Osteoblast (primary cell): Measurements from ENCODE around the gene ANO10. TPM values are rescaled to one million over a fixed set of nuclear protein-coding genes. Genes with fewer than 3 reads are reported as not detected.

Source experiments
- DNase-seq: peaks from one replicate; pipeline ENCODE4 v3.0.0; 2011; ENCODE audit warnings: low spot score, mixed read lengths; ENCODE audit not compliant: insufficient read length; ENCODE audit errors: missing footprints
- H2AFZ ChIP-seq: 2 replicates; pipeline ENCODE4 v1.6.0; 2011; ENCODE audit warnings: mild to moderate bottlenecking, low read length
- H3K27ac ChIP-seq: 2 replicates; pipeline ENCODE4 v1.5.1; 2011; ENCODE audit warnings: mild to moderate bottlenecking, low read depth, low read length, moderate library complexity
- H3K27me3 ChIP-seq: 2 replicates; pipeline ENCODE4 v1.6.0; 2012; ENCODE audit warnings: mild to moderate bottlenecking, control low read depth, inconsistent platforms, low read length, moderate library complexity; ENCODE audit not compliant: insufficient read depth
- H3K36me3 ChIP-seq: 2 replicates; pipeline ENCODE4 v1.5.1; 2011; ENCODE audit warnings: mild to moderate bottlenecking, low read length, control low read depth, moderate library complexity; ENCODE audit not compliant: insufficient read depth
- H3K4me1 ChIP-seq: 2 replicates; pipeline ENCODE4 v1.5.1; 2011; ENCODE audit warnings: mild to moderate bottlenecking, low read length, control low read depth, moderate library complexity; ENCODE audit not compliant: insufficient read depth
- H3K4me2 ChIP-seq: 2 replicates; pipeline ENCODE4 v1.6.0; 2011; ENCODE audit warnings: mild to moderate bottlenecking, low read length; ENCODE audit not compliant: insufficient read depth
- H3K4me3 ChIP-seq: fragments of 200-600 bp; sonication (generic); 3 replicates; pipeline ENCODE4 v1.5.1; 2012; ENCODE audit warnings: mild to moderate bottlenecking, low read length, inconsistent platforms; ENCODE audit not compliant: insufficient read depth
- H3K79me2 ChIP-seq: 2 replicates; pipeline ENCODE4 v1.6.0; 2012; ENCODE audit warnings: mild to moderate bottlenecking, low read length, control low read depth, inconsistent platforms; ENCODE audit not compliant: insufficient read depth
- H3K9me3 ChIP-seq: 2 replicates; pipeline ENCODE4 v1.5.1; 2011; ENCODE audit warnings: low read depth, low read length, control low read depth
- H4K20me1 ChIP-seq: 2 replicates; pipeline ENCODE4 v1.6.0; 2012; ENCODE audit warnings: mild to moderate bottlenecking, low read length, control low read depth; ENCODE audit not compliant: insufficient read depth
- total RNA-seq: library from RNA; depleted of rRNA; stranded (reverse); fragments of >200 nt; gene quantifications from 2 replicates; pipeline ENCODE4 v1.2.3, GENCODE V29; 2012
- TF ChIP-seq, protein P1 (sequence below): IDR thresholded peaks from 2 replicates; pipeline ENCODE4 v1.5.1; 2011; ENCODE audit warnings: mild to moderate bottlenecking, low read depth, low read length, moderate library complexity; ENCODE audit errors: extremely low read depth

Gene ANO10
- total RNA-seq, 1 donor = 55.7 TPM

GRCh38 chr3:43373560-43373928 is 248.3 kb downstream of the ANO10 start:
- peak; percentile 92 for DNase-seq
- Histone ChIP-seq H3K4me2 (no peak overlapping the region), H3K27ac (no peak overlapping the region), H2AFZ (no peak overlapping the region), H3K27me3 (no peaks in the 10 kb centered on the region), H3K4me3 (no peak overlapping the region), H3K79me2 (no peaks in the 10 kb centered on the region), H3K9me3 (no peaks in the 10 kb centered on the region), H3K36me3 (no peaks in the 10 kb centered on the region), H3K4me1 (peaks cover 16% of the 10 kb centered on the region), H4K20me1 (peaks cover 7% of the 10 kb centered on the region)
- TF ChIP-seq, protein P1, sequence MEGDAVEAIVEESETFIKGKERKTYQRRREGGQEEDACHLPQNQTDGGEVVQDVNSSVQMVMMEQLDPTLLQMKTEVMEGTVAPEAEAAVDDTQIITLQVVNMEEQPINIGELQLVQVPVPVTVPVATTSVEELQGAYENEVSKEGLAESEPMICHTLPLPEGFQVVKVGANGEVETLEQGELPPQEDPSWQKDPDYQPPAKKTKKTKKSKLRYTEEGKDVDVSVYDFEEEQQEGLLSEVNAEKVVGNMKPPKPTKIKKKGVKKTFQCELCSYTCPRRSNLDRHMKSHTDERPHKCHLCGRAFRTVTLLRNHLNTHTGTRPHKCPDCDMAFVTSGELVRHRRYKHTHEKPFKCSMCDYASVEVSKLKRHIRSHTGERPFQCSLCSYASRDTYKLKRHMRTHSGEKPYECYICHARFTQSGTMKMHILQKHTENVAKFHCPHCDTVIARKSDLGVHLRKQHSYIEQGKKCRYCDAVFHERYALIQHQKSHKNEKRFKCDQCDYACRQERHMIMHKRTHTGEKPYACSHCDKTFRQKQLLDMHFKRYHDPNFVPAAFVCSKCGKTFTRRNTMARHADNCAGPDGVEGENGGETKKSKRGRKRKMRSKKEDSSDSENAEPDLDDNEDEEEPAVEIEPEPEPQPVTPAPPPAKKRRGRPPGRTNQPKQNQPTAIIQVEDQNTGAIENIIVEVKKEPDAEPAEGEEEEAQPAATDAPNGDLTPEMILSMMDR = no peak

GRCh38 chr3:43372809-43373559 is 248.8 kb downstream of the ANO10 start:
- no peak overlapping the region for H3K4me2 ChIP-seq
- no peak overlapping the region for H3K4me3 ChIP-seq
- H3K79me2 ChIP-seq = no peaks in the 10 kb centered on the region
- H3K36me3 ChIP-seq = no peaks in the 10 kb centered on the region
- no peaks in the 10 kb centered on the region for H3K9me3 ChIP-seq
- no peak overlapping the region for H2AFZ ChIP-seq
- no peak overlapping the region for H3K27ac ChIP-seq
- peaks cover 10% of the 10 kb centered on the region for H3K4me1 ChIP-seq
- H3K27me3 ChIP-seq = no peaks in the 10 kb centered on the region
- TF ChIP-seq, protein P1 = no peak
- H4K20me1 ChIP-seq = peaks cover 4% of the 10 kb centered on the region
- DNase-seq = peak; percentile 82

DNA sequence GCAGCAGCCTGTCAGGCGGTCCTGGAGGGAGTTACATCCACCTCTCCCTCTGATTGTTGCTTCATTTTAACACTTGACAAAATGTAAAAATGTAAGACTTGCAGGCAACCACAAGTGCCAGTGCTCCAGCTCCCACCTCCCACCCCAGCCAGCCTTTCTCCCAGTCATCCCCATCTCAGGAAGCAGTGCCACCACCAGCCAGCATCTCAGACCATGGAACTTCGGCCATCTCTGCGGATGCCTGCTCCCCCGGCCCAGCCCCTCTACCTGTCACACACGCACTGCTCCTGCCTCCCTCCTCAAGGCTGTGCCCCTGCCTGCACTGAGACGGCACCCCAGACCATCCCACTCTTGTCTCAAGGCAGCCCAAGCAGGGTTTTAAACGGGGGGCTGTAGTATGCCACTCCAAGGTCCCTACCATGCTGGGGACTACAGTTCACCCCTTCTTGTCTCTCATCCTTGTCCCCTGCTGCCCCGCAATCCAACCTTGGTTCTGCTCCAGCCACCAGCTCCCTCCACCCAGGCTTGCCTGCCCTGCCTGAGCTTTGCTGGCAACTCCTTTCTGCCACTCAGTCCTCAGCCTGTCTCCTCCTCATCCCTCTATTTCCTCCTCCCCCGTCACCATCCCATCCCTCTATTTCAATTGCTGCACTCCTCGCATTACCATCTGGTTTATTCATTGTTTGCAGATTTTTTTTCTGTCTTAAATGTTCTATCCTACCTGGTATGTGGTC is 249.6 kb downstream of the ANO10 start:
- H3K4me2 ChIP-seq = no peak overlapping the region
- peaks cover 7% of the 10 kb centered on the region for H3K4me1 ChIP-seq
- H3K9me3 ChIP-seq = no peaks in the 10 kb centered on the region
- H3K27ac ChIP-seq = no peak overlapping the region
- no peaks in the 10 kb centered on the region for H3K36me3 ChIP-seq
- no peak for DNase-seq
- no peaks in the 10 kb centered on the region for H3K79me2 ChIP-seq
- H4K20me1 ChIP-seq = peaks cover 2% of the 10 kb centered on the region
- H3K4me3 ChIP-seq = no peak overlapping the region
- TF ChIP-seq, protein P1 = no peak
- H2AFZ ChIP-seq = no peak overlapping the region
- H3K27me3 ChIP-seq = no peaks in the 10 kb centered on the region

DNA sequence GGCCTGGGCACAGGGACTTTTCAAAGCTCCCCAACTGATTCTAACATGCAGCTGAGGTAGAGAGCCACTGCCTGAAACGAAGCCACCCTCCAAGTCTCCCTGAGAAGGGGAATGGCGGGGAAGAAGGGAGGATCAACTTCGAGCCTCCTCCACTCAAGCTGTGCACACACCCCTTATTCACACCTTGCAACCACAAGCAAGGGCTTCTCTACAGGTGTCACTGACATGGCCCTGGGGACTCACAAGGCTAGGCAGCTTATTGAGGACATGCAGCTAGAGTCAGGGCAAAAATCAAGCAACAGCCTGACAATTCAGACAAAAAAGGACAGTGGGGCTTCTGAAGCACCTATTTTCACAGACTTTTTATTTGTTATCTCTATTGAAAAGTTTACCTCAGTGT is 250.3 kb downstream of the ANO10 start:
- Histone ChIP-seq H3K36me3 (no peaks in the 10 kb centered on the region), H3K9me3 (no peaks in the 10 kb centered on the region), H4K20me1 (peaks cover 2% of the 10 kb centered on the region), H3K4me3 (no peak overlapping the region), H2AFZ (no peak overlapping the region), H3K27ac (no peak overlapping the region), H3K4me1 (peaks cover 7% of the 10 kb centered on the region), H3K27me3 (no peaks in the 10 kb centered on the region), H3K4me2 (no peak overlapping the region), H3K79me2 (no peaks in the 10 kb centered on the region)
- TF ChIP-seq, protein P1 = no peak
- DNase-seq = peak; percentile 31
